ENCODE results near the gene LMF1.
A peak's percentile ranks its signal among the peaks of the same experiment; 100 is the strongest.

LMF1 gene

GRCh38 chr16:978403-978802, 7.6 kb upstream of the LMF1 start:
- peaks cover 16 to 45% of the 10 kb centered on the region in 2 donors for H3K27me3 Mint-ChIP-seq
- H3K4me3 Mint-ChIP-seq: no peak overlapping the region
- H3K9me3 Mint-ChIP-seq: no peaks in the 10 kb centered on the region
- peaks cover 15% of the 10 kb centered on the region for H3K36me3 Mint-ChIP-seq (ENCODE audit: insufficient read depth)
- ATAC-seq (replicated peaks): no peak
- H3K4me1 Mint-ChIP-seq (ENCODE audit: low read depth in 2 of 2): peaks cover 4 to 10% of the 10 kb centered on the region in 2 donors
- H3K27ac Mint-ChIP-seq: no peak overlapping the region
- no peak for DNase-seq

DNA sequence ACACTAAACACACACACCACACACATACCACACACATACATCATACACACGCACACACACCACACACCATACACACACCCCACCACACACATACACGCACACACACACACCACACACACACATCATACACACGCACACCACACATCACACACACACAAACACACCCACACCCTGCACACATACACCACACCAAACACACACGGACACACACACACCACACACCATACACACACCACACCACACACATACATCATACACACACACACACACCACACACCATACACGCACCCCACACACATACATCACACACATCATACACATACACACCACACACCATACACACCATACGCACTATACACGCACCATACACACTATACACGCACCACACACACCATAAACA, 7.1 kb upstream of the LMF1 start:
- Mint-ChIP-seq H3K4me1 (ENCODE audit: low read depth in 2 of 2) (peaks cover 4 to 9% of the 10 kb centered on the region in 2 donors), H3K27ac (no peak overlapping the region), H3K4me3 (no peak overlapping the region), H3K36me3 (ENCODE audit: insufficient read depth) (peaks cover 13% of the 10 kb centered on the region), H3K9me3 (no peaks in the 10 kb centered on the region), H3K27me3 (peaks cover 12 to 40% of the 10 kb centered on the region in 2 donors)
- DNase-seq: no peak
- no peak for ATAC-seq (replicated peaks)

- peaks cover 9 to 35% of the 10 kb centered on the region in 2 donors for H3K27me3 Mint-ChIP-seq
- H3K4me3 Mint-ChIP-seq: no peak overlapping the region
- no peak overlapping the region for H3K27ac Mint-ChIP-seq
- ATAC-seq (replicated peaks): no peak
- no peaks in the 10 kb centered on the region for H3K9me3 Mint-ChIP-seq
- H3K4me1 Mint-ChIP-seq (ENCODE audit: low read depth in 2 of 2): peaks cover 4 to 6% of the 10 kb centered on the region in 2 donors
- peaks cover 10% of the 10 kb centered on the region for H3K36me3 Mint-ChIP-seq (ENCODE audit: insufficient read depth)
- DNase-seq: no peak
These were observed 6.4 kb upstream of the LMF1 start for GRCh38 chr16:977081-977701.

DNA sequence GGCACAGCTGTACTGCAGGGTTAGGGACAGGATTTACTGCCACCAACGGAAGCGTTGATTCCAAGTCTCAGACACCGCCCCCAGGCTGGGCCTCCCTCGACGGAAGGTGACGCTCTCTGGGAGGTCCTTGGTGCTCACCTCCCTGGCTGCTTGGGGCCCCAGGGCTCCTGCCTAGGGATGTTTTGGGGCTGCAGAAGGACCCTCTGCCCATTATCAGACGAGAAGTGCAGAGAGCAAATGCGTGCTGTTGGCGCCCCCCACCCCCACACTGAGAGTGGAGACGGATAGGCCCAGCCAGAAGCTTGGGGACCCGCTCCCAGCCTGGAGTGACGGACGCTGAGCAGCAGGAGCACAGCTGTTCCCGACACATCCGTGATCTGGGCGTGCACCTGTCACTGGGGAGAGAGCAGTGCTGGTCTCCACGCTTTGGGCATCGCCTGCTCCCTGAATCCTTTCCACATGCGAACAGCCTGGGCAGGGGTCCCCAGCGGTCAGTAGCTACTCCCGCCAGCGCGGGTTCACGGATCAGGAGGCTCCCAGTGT, 5.7 kb upstream of the LMF1 start:
- H3K36me3 Mint-ChIP-seq (ENCODE audit: insufficient read depth): peaks cover 10% of the 10 kb centered on the region
- H3K27ac Mint-ChIP-seq: no peak overlapping the region
- no peaks in the 10 kb centered on the region for H3K9me3 Mint-ChIP-seq
- peaks cover 4 to 8% of the 10 kb centered on the region in 2 donors for H3K4me1 Mint-ChIP-seq (ENCODE audit: low read depth in 2 of 2)
- peaks cover 9 to 35% of the 10 kb centered on the region in 2 donors for H3K27me3 Mint-ChIP-seq
- no peak overlapping the region for H3K4me3 Mint-ChIP-seq
- DNase-seq: no peak
- ATAC-seq (replicated peaks): no peak

DNA sequence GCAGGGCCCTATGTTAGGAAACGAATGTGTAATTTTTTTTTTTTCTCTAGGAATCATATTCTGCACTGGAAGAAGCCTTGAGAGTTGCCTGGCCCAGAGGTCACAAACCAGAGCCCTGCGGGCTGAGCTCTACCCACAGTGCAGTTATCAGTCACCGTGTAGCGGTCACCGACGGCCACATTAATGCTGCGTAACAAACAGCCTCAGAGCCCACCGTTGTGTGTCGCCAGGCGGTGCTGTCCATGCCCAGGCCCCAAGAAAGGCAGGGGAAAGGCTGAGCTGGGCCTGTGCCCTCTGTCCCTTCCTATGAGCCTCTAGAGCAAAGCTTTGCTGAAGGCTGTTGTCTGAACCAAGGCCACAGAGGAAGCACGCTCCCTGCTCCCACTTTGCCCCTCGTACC, 4.5 kb upstream of the LMF1 start:
- Mint-ChIP-seq H3K36me3 (ENCODE audit: insufficient read depth) (peaks cover 4% of the 10 kb centered on the region), H3K27ac (no peak overlapping the region), H3K9me3 (no peaks in the 10 kb centered on the region), H3K4me3 (no peak overlapping the region), H3K4me1 (ENCODE audit: low read depth in 2 of 2) (peaks cover 0 to 7% of the 10 kb centered on the region in 2 donors), H3K27me3 (peaks cover 9 to 27% of the 10 kb centered on the region in 2 donors)
- no peak for ATAC-seq (replicated peaks)
- DNase-seq: no peak

GRCh38 chr16:974611-975261, 4.0 kb upstream of the LMF1 start:
- no peak for DNase-seq
- H3K4me1 Mint-ChIP-seq (ENCODE audit: low read depth in 2 of 2): peaks cover 0 to 7% of the 10 kb centered on the region in 2 donors
- no peak overlapping the region for H3K27ac Mint-ChIP-seq
- no peak for ATAC-seq (replicated peaks)
- H3K9me3 Mint-ChIP-seq: no peaks in the 10 kb centered on the region
- H3K4me3 Mint-ChIP-seq: no peak overlapping the region
- peaks cover 6% of the 10 kb centered on the region for H3K36me3 Mint-ChIP-seq (ENCODE audit: insufficient read depth)
- peaks cover 9 to 24% of the 10 kb centered on the region in 2 donors for H3K27me3 Mint-ChIP-seq

DNA sequence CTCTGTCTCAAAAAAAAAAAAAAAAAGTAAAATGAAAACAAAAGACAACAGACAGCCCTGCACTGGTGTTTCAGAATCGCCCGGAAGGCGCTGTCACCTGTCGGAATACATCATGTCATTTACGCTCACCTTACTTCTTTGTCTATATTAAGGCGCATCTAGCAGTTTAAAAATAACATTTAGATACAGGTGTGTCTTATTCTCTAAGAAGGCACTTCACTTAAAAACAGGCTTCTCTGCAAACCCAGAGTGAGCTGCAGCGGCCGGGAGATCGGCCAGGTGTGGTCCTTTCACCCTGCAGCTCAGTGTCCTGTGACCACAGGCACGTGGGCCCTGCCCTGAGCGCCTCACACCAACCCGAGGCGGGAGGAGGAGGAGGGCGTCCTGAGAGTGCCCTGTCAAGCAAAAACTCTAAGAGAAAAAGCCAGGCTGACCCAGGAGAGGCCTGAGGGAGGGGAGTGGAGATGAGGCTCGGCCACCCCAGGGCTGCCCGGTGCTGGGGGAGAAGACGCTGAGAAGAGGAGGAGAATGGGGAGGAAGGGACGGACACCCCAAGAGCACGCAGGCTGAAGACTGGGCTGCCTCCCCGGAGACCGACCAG, 3.3 kb upstream of the LMF1 start:
- peaks cover 0 to 3% of the 10 kb centered on the region in 2 donors for H3K4me1 Mint-ChIP-seq (ENCODE audit: low read depth in 2 of 2)
- no peak overlapping the region for H3K4me3 Mint-ChIP-seq

DNA sequence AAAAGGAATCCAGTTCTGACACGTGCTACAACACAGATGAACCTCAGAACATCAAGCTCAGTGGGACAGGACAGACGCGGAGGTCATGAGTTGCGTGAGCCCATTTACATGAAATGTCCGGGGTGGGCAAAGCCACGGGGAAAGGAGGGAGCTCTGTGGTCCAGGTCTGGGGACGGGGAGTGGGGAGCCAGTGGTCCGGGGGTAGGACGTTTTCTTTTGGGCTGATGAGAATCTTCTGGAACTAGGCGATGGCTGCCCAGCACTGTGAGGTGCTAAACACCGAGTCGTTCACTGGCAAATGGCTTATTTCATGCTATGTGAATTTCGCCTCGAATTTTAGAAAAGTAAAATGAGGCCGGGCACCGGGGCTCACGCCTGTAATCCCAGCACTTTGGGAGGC, 2.6 kb upstream of the LMF1 start:
- Mint-ChIP-seq H3K9me3 (no peaks in the 10 kb centered on the region), H3K4me3 (no peak overlapping the region), H3K27ac (peak overlapping the region in 1 of 2 donors; percentile 49), H3K27me3 (peaks cover 8 to 11% of the 10 kb centered on the region in 2 donors), H3K4me1 (ENCODE audit: low read depth in 2 of 2) (peaks cover 4 to 7% of the 10 kb centered on the region in 2 donors), H3K36me3 (ENCODE audit: insufficient read depth) (peaks cover 3% of the 10 kb centered on the region)
- ATAC-seq (replicated peaks): no peak
- no peak for DNase-seq

More for the DNA sequence above, 3.3 kb upstream of the LMF1 start:
- H3K9me3 Mint-ChIP-seq: no peaks in the 10 kb centered on the region
- peaks cover 9 to 18% of the 10 kb centered on the region in 2 donors for H3K27me3 Mint-ChIP-seq
- ATAC-seq (replicated peaks): no peak
- DNase-seq: no peak
- H3K36me3 Mint-ChIP-seq (ENCODE audit: insufficient read depth): peaks cover 3% of the 10 kb centered on the region
- H3K27ac Mint-ChIP-seq: no peak overlapping the region

- ATAC-seq (replicated peaks): no peak
- no peaks in the 10 kb centered on the region for H3K9me3 Mint-ChIP-seq
- peaks cover 7 to 10% of the 10 kb centered on the region in 2 donors for H3K4me1 Mint-ChIP-seq (ENCODE audit: low read depth in 2 of 2)
- H3K36me3 Mint-ChIP-seq (ENCODE audit: insufficient read depth): peaks cover 4% of the 10 kb centered on the region
- peak overlapping the region in 1 of 2 donors; percentile 58 for H3K4me3 Mint-ChIP-seq
- no peak for DNase-seq
- H3K27ac Mint-ChIP-seq: no peak overlapping the region
- H3K27me3 Mint-ChIP-seq: peaks cover 0 to 2% of the 10 kb centered on the region in 2 donors
These were observed 1.7 kb upstream of the LMF1 start for GRCh38 chr16:972316-973002.

GRCh38 chr16:971981-972315, 1.2 kb upstream of the LMF1 start:
- Mint-ChIP-seq H3K4me3 (peak overlapping the region; percentile 58 to 70), H3K4me1 (ENCODE audit: low read depth in 2 of 2) (peaks cover 7 to 10% of the 10 kb centered on the region in 2 donors), H3K36me3 (ENCODE audit: insufficient read depth) (peaks cover 9% of the 10 kb centered on the region), H3K9me3 (no peaks in the 10 kb centered on the region), H3K27ac (no peak overlapping the region), H3K27me3 (no peaks in the 10 kb centered on the region)
- ATAC-seq (replicated peaks) (no peak), DNase-seq (no peak)

DNA sequence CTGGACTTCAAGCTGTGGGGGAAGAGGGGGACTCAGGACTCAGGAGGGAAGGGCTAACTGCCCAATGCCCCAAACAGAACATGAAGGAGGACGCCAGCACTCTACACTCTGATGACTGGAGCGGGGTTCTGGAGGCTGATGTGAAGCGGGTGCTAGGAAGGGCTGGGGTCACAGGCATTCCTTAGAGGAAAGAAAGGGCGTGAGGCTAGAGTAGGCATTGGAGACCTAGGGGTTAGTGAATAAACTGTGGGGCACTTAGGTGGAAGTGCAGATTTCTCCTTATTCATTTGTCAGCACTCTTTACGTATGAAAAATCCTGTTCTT, 760 bp upstream of the LMF1 start:
- no peak for DNase-seq
- no peak for ATAC-seq (replicated peaks)
- Mint-ChIP-seq H3K4me3 (peak overlapping the region; percentile 58 to 70), H3K9me3 (no peaks in the 10 kb centered on the region), H3K36me3 (ENCODE audit: insufficient read depth) (peaks cover 11% of the 10 kb centered on the region), H3K27me3 (no peaks in the 10 kb centered on the region), H3K27ac (no peak overlapping the region), H3K4me1 (ENCODE audit: low read depth in 2 of 2) (peaks cover 10% of the 10 kb centered on the region in 2 donors)

DNA sequence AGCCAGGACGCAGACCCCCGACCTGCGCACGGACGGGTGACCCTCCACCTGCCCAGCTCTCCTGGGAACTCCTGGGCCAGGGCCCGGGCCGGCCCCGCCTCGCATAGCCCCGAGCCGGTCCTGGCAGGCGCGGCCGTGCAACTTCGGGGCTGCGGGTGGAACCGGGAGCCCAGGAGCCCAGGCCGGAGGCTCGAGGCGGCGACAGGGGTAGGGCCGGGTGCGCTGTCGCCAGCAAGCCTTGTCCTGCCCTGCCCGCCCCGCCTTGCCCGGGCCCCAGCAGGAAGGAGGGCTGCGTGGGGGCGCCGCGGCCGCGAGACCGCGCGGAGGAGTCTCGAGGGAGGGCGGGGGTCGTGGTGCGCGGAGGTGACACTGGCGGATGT, 408 bp downstream of the LMF1 start:
- H3K4me1 Mint-ChIP-seq (ENCODE audit: low read depth in 2 of 2): peaks cover 16 to 17% of the 10 kb centered on the region in 2 donors
- DNase-seq: no peak
- H3K27ac Mint-ChIP-seq: peak overlapping the region in 1 of 2 donors; percentile 60
- H3K36me3 Mint-ChIP-seq (ENCODE audit: insufficient read depth): peaks cover 15% of the 10 kb centered on the region
- H3K4me3 Mint-ChIP-seq: peak overlapping the region; percentile 70 to 73
- peak; percentile 46 for ATAC-seq (replicated peaks)
- no peaks in the 10 kb centered on the region for H3K27me3 Mint-ChIP-seq
- H3K9me3 Mint-ChIP-seq: no peaks in the 10 kb centered on the region

GRCh38 chr16:969508-970385, 1.0 kb downstream of the LMF1 start:
- Mint-ChIP-seq H3K36me3 (ENCODE audit: insufficient read depth) (peaks cover 17% of the 10 kb centered on the region), H3K4me1 (ENCODE audit: low read depth in 2 of 2) (peaks cover 21 to 22% of the 10 kb centered on the region in 2 donors), H3K27ac (peak overlapping the region in 1 of 2 donors; percentile 60), H3K27me3 (no peaks in the 10 kb centered on the region), H3K4me3 (peak overlapping the region; percentile 71 to 73), H3K9me3 (no peaks in the 10 kb centered on the region)
- no peak for ATAC-seq (replicated peaks)
- DNase-seq: no peak

Data from effector memory CD8-positive, alpha-beta T cell (primary cell).